Caco-2 (cell line): ENCODE results near the gene HNF4A. TPM values are rescaled to one million over a fixed set of nuclear protein-coding genes. Genes with fewer than 3 reads are reported as not detected.

Source experiments
- BruUV-seq: library from RNA; stranded (reverse); fragments of 400-500 nt; replicated peaks from 2 replicates; lab custom pipeline; 2021; lab: Mats Ljungman, UMichigan
- CTCF ChIA-PET: fragments of 300-600 bp; sonication (Branson Sonifier 250); formaldehyde crosslinking; loops from one replicate; lab custom pipeline; 2022; ENCODE audit warnings: antibody characterized with exemption; lab: Charles Lee
- POLR2A ChIA-PET: fragments of 300-600 bp; sonication (Branson Sonifier 250); formaldehyde crosslinking; loops from one replicate; lab custom pipeline; 2022; ENCODE audit warnings: antibody characterized with exemption; lab: Charles Lee
- DNase-seq, 2 experiments: peaks; one replicate each; pipeline versions ENCODE4 v3.0.0 to v3.0.0-alpha.2; 2020 to 2022
- H3K27me3 ChIP-seq: replicated peaks from 2 replicates; pipeline ENCODE4 v1.6.0; 2011; ENCODE audit warnings: low read length; ENCODE audit not compliant: control insufficient read depth, insufficient read depth
- H3K36me3 ChIP-seq: 2 replicates; pipeline ENCODE4 v1.5.1; 2011; ENCODE audit warnings: low read length; ENCODE audit not compliant: control insufficient read depth, insufficient read depth
- H3K4me1 ChIP-seq: fragments of 250-450 bp; sonication (Bioruptor Pico); 2 replicates; pipeline ENCODE4 v1.5.1; 2020; ENCODE audit warnings: mild to moderate bottlenecking
- H3K4me3 ChIP-seq: 2 replicates; pipeline ENCODE4 v1.5.1; 2011; ENCODE audit warnings: low read depth, mild to moderate bottlenecking, control low read depth, low read length
- H3K9me3 ChIP-seq: fragments of 250-450 bp; sonication (Bioruptor Pico); 2 replicates; pipeline ENCODE4 v1.5.1; 2020; ENCODE audit warnings: mild to moderate bottlenecking, moderate library complexity
- H3K27ac Mint-ChIP-seq: one replicate; pipeline ENCODE4 v1.8.0; 2022; ENCODE audit warnings: mixed read lengths; ENCODE audit not compliant: unreplicated experiment
- H3K27me3 Mint-ChIP-seq: one replicate; pipeline ENCODE4 v1.8.0; 2022; ENCODE audit warnings: mixed read lengths; ENCODE audit not compliant: insufficient read depth, unreplicated experiment
- H3K36me3 Mint-ChIP-seq: one replicate; pipeline ENCODE4 v1.8.0; 2022; ENCODE audit warnings: mild to moderate bottlenecking, mixed read lengths; ENCODE audit not compliant: insufficient read depth, unreplicated experiment
- H3K4me1 Mint-ChIP-seq: one replicate; pipeline ENCODE4 v1.8.0; 2022; ENCODE audit warnings: low read depth, mixed read lengths; ENCODE audit not compliant: unreplicated experiment
- H3K4me3 Mint-ChIP-seq: one replicate; pipeline ENCODE4 v1.8.0; 2022; ENCODE audit warnings: mild to moderate bottlenecking, moderate library complexity, mixed read lengths; ENCODE audit not compliant: unreplicated experiment
- H3K9me3 Mint-ChIP-seq: one replicate; pipeline ENCODE4 v1.8.0; 2022; ENCODE audit warnings: mixed read lengths; ENCODE audit not compliant: unreplicated experiment
- CTCF ChIP-seq, 2 experiments: fragments of 200-600 bp in 1 of 2; IDR thresholded peaks; 1 replicate in 1 of 2; 2 replicates in 1 of 2; pipeline versions ENCODE4 v1.5.1 to v1.8.0; 2011 to 2022; ENCODE audit warnings: antibody characterized with exemption in 1 of 2, control low read depth in 1 of 2, inconsistent platforms in 1 of 2, low read depth in 1 of 2, low read length in 1 of 2, mild to moderate bottlenecking in 1 of 2, moderate library complexity in 1 of 2; ENCODE audit not compliant: insufficient read depth in 1 of 2, severe bottlenecking in 1 of 2, unreplicated experiment in 1 of 2
- intact Hi-C: fragments of 100-400 bp; cut with micrococcal nuclease; formaldehyde crosslinking; loops from one replicate; pipeline ENCODE4 v1.10.0; 2022; ENCODE audit not compliant: unreplicated experiment
- total RNA-seq: library from RNA; stranded (reverse); gene quantifications from 2 replicates; pipeline ENCODE4 v1.2.3, GENCODE V29; 2022

Gene HNF4A
- total RNA-seq, 1 experiment from 2014 or later: 292 TPM

- Histone ChIP-seq H3K27me3 (no peaks in the 10 kb centered on the region), H3K9me3 (no peaks in the 10 kb centered on the region), H3K4me3 (no peak overlapping the region), H3K36me3 (no peaks in the 10 kb centered on the region), H3K4me1 (no peaks in the 10 kb centered on the region)
- no peak for TF ChIP-seq CTCF (IDR thresholded peaks at IDR 0.05; ENCODE audit: insufficient read depth in 1 of 2, low read depth in 1 of 2, low read length in 1 of 2, severe bottlenecking in 1 of 2, unreplicated experiment in 1 of 2)
- no peaks in the 10 kb centered on the region for H3K27me3 Mint-ChIP-seq
- H3K27ac Mint-ChIP-seq: no peak overlapping the region
- H3K4me1 Mint-ChIP-seq: peaks cover 15% of the 10 kb centered on the region
- intact Hi-C loops: no loop called here
- CTCF ChIA-PET: interaction anchor here (1.2 kb wide), 1 partner anchor 66 kb away, joined by 3 read pairs; no protein-coding TSS in a partner anchor
- POLR2A ChIA-PET: no interaction called here
- no TSS peak for BruUV-seq
- no peaks in the 10 kb centered on the region for H3K9me3 Mint-ChIP-seq
- no peak for DNase-seq
- no peak overlapping the region for H3K4me3 Mint-ChIP-seq
- no peaks in the 10 kb centered on the region for H3K36me3 Mint-ChIP-seq
Measured at GRCh38 chr20:44450903-44451450, 95.5 kb downstream of the HNF4A start.

GRCh38 chr20:44454306-44454963, 98.9 kb downstream of the HNF4A start:
- H3K4me3 Mint-ChIP-seq: no peak overlapping the region
- CTCF ChIA-PET: no interaction called here

GRCh38 chr20:44455126-44455525, 99.6 kb downstream of the HNF4A start:
- TF ChIP-seq CTCF (IDR thresholded peaks at IDR 0.05; ENCODE audit: insufficient read depth in 1 of 2, low read depth in 1 of 2, low read length in 1 of 2, severe bottlenecking in 1 of 2, unreplicated experiment in 1 of 2): no peak
- CTCF ChIA-PET: no interaction called here
- Histone ChIP-seq H3K4me3 (no peak overlapping the region), H3K9me3 (no peaks in the 10 kb centered on the region), H3K27me3 (no peaks in the 10 kb centered on the region), H3K36me3 (no peaks in the 10 kb centered on the region), H3K4me1 (peaks cover 9% of the 10 kb centered on the region)
- intact Hi-C loops: no loop called here
- Mint-ChIP-seq H3K36me3 (no peaks in the 10 kb centered on the region), H3K9me3 (no peaks in the 10 kb centered on the region), H3K4me1 (no peaks in the 10 kb centered on the region), H3K27ac (no peak overlapping the region), H3K27me3 (no peaks in the 10 kb centered on the region), H3K4me3 (no peak overlapping the region)
- POLR2A ChIA-PET: no interaction called here
- DNase-seq: no peak
- no TSS peak for BruUV-seq

More at GRCh38 chr20:44454306-44454963, 98.9 kb downstream of the HNF4A start:
- Mint-ChIP-seq H3K27me3 (no peaks in the 10 kb centered on the region), H3K9me3 (no peaks in the 10 kb centered on the region), H3K36me3 (no peaks in the 10 kb centered on the region), H3K4me1 (no peaks in the 10 kb centered on the region), H3K27ac (no peak overlapping the region)
- intact Hi-C loops: no loop called here
- Histone ChIP-seq H3K9me3 (no peaks in the 10 kb centered on the region), H3K27me3 (no peaks in the 10 kb centered on the region), H3K4me1 (peaks cover 9% of the 10 kb centered on the region), H3K4me3 (no peak overlapping the region), H3K36me3 (no peaks in the 10 kb centered on the region)
- no TSS peak for BruUV-seq
- POLR2A ChIA-PET: no interaction called here
- no peak for TF ChIP-seq CTCF (IDR thresholded peaks at IDR 0.05; ENCODE audit: insufficient read depth in 1 of 2, low read depth in 1 of 2, low read length in 1 of 2, severe bottlenecking in 1 of 2, unreplicated experiment in 1 of 2)
- DNase-seq: no peak
